Parathyroid adenoma (tissue), 2 donors: Measurements from ENCODE around the gene RALA.

Experiments
- H2AFZ ChIP-seq: fragments of 300-600 bp; sonication (generic); one replicate; pipeline ENCODE4 v1.7.0; 2017; ENCODE audit warnings: antibody characterized with exemption, mild to moderate bottlenecking
- H3K27ac ChIP-seq: fragments of 300-600 bp; sonication (generic); one replicate; pipeline ENCODE4 v1.7.0; 2017
- H3K27me3 ChIP-seq: fragments of 300-600 bp; sonication (generic); one replicate; pipeline ENCODE4 v1.7.0; 2017; ENCODE audit warnings: low read length; ENCODE audit not compliant: control insufficient read depth, insufficient read depth
- H3K36me3 ChIP-seq: fragments of 300-600 bp; sonication (generic); one replicate; pipeline ENCODE4 v1.7.0; 2017; ENCODE audit warnings: low read length; ENCODE audit not compliant: control insufficient read depth, insufficient read depth
- H3K4me1 ChIP-seq: fragments of 300-600 bp; sonication (generic); one replicate; pipeline ENCODE4 v1.7.0; 2017; ENCODE audit warnings: control low read depth
- H3K4me2 ChIP-seq: fragments of 300-600 bp; sonication (generic); one replicate; pipeline ENCODE4 v1.7.0; 2017; ENCODE audit warnings: low read length
- H3K4me3 ChIP-seq: fragments of 300-600 bp; sonication (generic); one replicate; pipeline ENCODE4 v1.7.0; 2017; ENCODE audit warnings: low read depth, low read length
- H3K79me2 ChIP-seq: fragments of 300-600 bp; sonication (generic); one replicate; pipeline ENCODE4 v1.7.0; 2017; ENCODE audit warnings: control low read depth
- H3K9ac ChIP-seq: fragments of 300-600 bp; sonication (generic); one replicate; pipeline ENCODE4 v1.7.0; 2017; ENCODE audit warnings: mild to moderate bottlenecking
- H3K9me3 ChIP-seq: fragments of 300-600 bp; sonication (generic); one replicate; pipeline ENCODE4 v1.7.0; 2017; ENCODE audit warnings: low read length; ENCODE audit not compliant: control insufficient read depth
- TF ChIP-seq, protein P1 (sequence below): fragments of 300-600 bp; sonication (generic); IDR thresholded peaks from one replicate; pipeline ENCODE4 v1.7.0; 2017; ENCODE audit warnings: antibody characterized with exemption, mild to moderate bottlenecking
- donor health status: primary hyperparathyroidism.

The RALA gene

DNA sequence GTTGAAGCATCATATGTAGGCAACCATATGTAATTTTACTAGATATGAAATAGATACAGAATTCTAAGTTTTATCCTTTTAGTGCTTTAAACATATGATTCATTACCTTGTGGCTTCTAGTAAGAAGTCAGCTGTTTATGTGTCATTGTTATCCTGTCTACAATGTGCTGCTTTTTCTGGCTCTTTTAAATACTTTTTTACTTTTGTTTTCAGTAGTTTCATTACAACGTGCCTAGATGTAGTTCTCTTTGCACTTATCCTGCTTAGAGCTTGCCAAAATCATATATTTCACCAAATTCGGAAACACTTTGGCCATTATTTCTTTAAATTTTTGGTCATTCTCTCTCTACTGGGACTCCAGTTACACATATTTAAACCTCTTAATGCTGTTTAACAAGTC lies 30.8 kb upstream of the RALA start:
- no peak overlapping the region for H2AFZ ChIP-seq
- H3K27me3 ChIP-seq, result no peaks in the 10 kb centered on the region
- TF ChIP-seq, protein P1, sequence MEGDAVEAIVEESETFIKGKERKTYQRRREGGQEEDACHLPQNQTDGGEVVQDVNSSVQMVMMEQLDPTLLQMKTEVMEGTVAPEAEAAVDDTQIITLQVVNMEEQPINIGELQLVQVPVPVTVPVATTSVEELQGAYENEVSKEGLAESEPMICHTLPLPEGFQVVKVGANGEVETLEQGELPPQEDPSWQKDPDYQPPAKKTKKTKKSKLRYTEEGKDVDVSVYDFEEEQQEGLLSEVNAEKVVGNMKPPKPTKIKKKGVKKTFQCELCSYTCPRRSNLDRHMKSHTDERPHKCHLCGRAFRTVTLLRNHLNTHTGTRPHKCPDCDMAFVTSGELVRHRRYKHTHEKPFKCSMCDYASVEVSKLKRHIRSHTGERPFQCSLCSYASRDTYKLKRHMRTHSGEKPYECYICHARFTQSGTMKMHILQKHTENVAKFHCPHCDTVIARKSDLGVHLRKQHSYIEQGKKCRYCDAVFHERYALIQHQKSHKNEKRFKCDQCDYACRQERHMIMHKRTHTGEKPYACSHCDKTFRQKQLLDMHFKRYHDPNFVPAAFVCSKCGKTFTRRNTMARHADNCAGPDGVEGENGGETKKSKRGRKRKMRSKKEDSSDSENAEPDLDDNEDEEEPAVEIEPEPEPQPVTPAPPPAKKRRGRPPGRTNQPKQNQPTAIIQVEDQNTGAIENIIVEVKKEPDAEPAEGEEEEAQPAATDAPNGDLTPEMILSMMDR, result no peak
- no peaks in the 10 kb centered on the region for H3K36me3 ChIP-seq
- no peak overlapping the region for H3K4me2 ChIP-seq
- H3K9ac ChIP-seq, result no peak overlapping the region
- H3K9me3 ChIP-seq, result no peaks in the 10 kb centered on the region
- no peak overlapping the region for H3K4me3 ChIP-seq
- no peaks in the 10 kb centered on the region for H3K79me2 ChIP-seq
- H3K4me1 ChIP-seq, result no peaks in the 10 kb centered on the region
- H3K27ac ChIP-seq, result no peak overlapping the region

DNA sequence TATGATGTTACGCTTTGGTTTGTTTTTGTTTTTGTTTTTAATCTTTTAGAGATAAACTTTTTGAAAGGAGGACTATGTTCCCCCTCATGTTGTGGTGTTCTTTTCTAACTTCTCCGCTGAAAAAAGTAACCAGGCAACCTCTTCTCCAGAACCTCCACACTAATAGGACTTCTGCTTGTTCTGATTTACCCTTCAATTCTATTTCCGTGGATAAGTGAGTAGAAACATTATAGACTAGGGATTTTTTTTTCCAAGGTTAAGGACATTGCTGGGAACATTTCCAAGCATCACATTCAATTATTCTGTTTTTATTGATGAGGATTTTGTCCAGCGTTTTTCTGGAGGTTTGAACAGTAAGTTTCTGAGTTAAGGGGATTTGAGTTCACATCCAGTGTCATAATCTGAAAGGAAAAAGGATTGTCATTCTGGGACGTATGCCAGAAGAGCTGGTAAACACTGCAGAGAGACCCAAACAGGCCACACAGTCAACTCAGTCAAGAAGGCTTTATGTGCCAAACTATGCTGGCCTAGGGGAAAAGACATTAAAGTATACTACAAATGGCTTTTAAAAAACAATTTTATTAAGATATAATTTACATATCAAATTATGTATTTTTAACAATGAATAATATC lies 28.3 kb upstream of the RALA start:
- no peak overlapping the region for H3K27ac ChIP-seq
- H3K9me3 ChIP-seq, result no peaks in the 10 kb centered on the region
- no peaks in the 10 kb centered on the region for H3K36me3 ChIP-seq

DNA sequence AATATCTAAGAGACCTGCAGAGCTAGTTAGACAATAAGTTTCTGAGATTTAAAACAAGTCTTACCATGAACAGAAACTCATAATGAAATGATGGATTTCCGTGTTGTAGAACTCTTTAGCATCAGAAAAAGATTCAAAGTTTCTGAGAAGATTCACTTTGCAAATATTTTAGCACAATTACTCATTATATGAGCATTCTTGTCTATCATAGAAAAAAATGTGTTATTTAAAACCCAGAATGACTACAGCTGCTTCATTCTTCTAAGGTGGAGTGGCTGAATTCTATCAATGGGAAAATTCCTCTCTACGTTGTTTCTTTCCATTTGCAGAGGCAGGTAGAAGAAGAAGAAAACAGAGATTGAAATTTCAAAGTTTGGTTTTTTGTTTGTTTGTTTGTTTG lies 21.0 kb upstream of the RALA start:
- no peaks in the 10 kb centered on the region for H3K27me3 ChIP-seq

More for the DNA sequence above, 28.3 kb upstream of the RALA start:
- TF ChIP-seq, protein P1, result no peak
- Histone ChIP-seq H3K4me2 (no peak overlapping the region), H3K4me3 (no peak overlapping the region), H2AFZ (no peak overlapping the region), H3K9ac (no peak overlapping the region), H3K27me3 (no peaks in the 10 kb centered on the region), H3K4me1 (no peaks in the 10 kb centered on the region), H3K79me2 (no peaks in the 10 kb centered on the region)

DNA sequence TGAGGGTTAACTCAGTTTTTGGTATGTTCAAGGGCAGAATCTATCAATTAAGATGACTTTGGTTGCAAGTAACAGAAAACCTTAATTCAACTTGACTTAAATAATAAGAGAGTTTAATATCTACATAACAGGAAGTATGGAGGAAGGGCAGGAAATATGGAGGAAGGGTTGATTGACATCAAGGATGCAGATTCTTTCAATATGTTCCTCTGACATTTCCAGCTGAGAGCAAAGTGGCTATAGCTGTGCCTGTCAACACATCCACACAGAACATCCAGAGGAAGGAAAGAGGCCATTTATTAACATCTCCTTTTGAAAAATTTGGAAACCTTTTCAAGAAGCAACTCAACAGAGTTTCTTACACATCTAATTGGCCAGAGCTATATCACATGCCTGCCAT lies 19.4 kb upstream of the RALA start:
- H3K4me1 ChIP-seq, result no peaks in the 10 kb centered on the region
- H2AFZ ChIP-seq, result no peak overlapping the region
- TF ChIP-seq, protein P1, result no peak
- H3K36me3 ChIP-seq, result no peaks in the 10 kb centered on the region
- no peak overlapping the region for H3K27ac ChIP-seq
- H3K9ac ChIP-seq, result no peak overlapping the region
- no peaks in the 10 kb centered on the region for H3K9me3 ChIP-seq
- no peak overlapping the region for H3K4me3 ChIP-seq
- no peaks in the 10 kb centered on the region for H3K27me3 ChIP-seq
- H3K79me2 ChIP-seq, result no peaks in the 10 kb centered on the region
- H3K4me2 ChIP-seq, result no peak overlapping the region

More for the DNA sequence above, 21.0 kb upstream of the RALA start:
- Histone ChIP-seq H3K9me3 (no peaks in the 10 kb centered on the region), H3K79me2 (no peaks in the 10 kb centered on the region), H3K36me3 (no peaks in the 10 kb centered on the region), H2AFZ (no peak overlapping the region), H3K4me3 (no peak overlapping the region), H3K27ac (no peak overlapping the region), H3K4me2 (no peak overlapping the region), H3K4me1 (no peaks in the 10 kb centered on the region), H3K9ac (no peak overlapping the region)
- TF ChIP-seq, protein P1, result no peak

GRCh38 chr7:39605087-39605486 lies 18.3 kb upstream of the RALA start:
- H3K27ac ChIP-seq, result no peak overlapping the region
- H3K4me2 ChIP-seq, result no peak overlapping the region
- no peaks in the 10 kb centered on the region for H3K9me3 ChIP-seq
- TF ChIP-seq, protein P1, result no peak
- no peak overlapping the region for H3K9ac ChIP-seq
- no peak overlapping the region for H3K4me3 ChIP-seq
- no peaks in the 10 kb centered on the region for H3K27me3 ChIP-seq
- no peak overlapping the region for H2AFZ ChIP-seq
- H3K4me1 ChIP-seq, result no peaks in the 10 kb centered on the region
- H3K79me2 ChIP-seq, result no peaks in the 10 kb centered on the region
- H3K36me3 ChIP-seq, result no peaks in the 10 kb centered on the region
